DND-41 (cell line): Measurements from ENCODE around the gene TSPEAR.
"Not testable (repeated sequence)": the region's sequence is repeated elsewhere in the genome, so short reads cannot be mapped to it uniquely, and the experiment has no call there.

Source experiments
- ATAC-seq: fragments of 200-7000 bp; cut with Tn5 transposase; 3 replicates; pipeline ENCODE4 v1.9.1; 2021; ENCODE audit warnings: low read depth; ENCODE audit not compliant: insufficient read depth
- DNase-seq: peaks from one replicate; pipeline ENCODE4 v3.0.0-alpha.2; 2020
- H2AFZ ChIP-seq: 2 replicates; pipeline ENCODE4 v1.6.0; 2012; ENCODE audit warnings: low read depth, low read length
- H3K27ac ChIP-seq: 2 replicates; pipeline ENCODE4 v1.5.1; 2012; ENCODE audit warnings: low read length, inconsistent platforms
- H3K27me3 ChIP-seq: fragments of 200-600 bp; sonication (generic); 2 replicates; pipeline ENCODE4 v1.6.0; 2012; ENCODE audit warnings: low read length, mild to moderate bottlenecking, inconsistent platforms; ENCODE audit not compliant: insufficient read depth, poor library complexity
- H3K36me3 ChIP-seq: 2 replicates; pipeline ENCODE4 v1.5.1; 2012; ENCODE audit warnings: low read length, inconsistent platforms; ENCODE audit not compliant: insufficient read depth
- H3K4me1 ChIP-seq: 2 replicates; pipeline ENCODE4 v1.5.1; 2012; ENCODE audit warnings: mild to moderate bottlenecking, low read length; ENCODE audit not compliant: insufficient read depth
- H3K4me2 ChIP-seq: 2 replicates; pipeline ENCODE4 v1.6.0; 2012; ENCODE audit warnings: mild to moderate bottlenecking, moderate library complexity, low read length, inconsistent platforms; ENCODE audit not compliant: insufficient read depth
- H3K4me3 ChIP-seq, 2 experiments: fragments of 200-600 bp in 1 of 2; shearing (Covaris generic) in 1 of 2; 2 replicates each; pipeline ENCODE4 v1.5.1; 2012 to 2016; ENCODE audit warnings: inconsistent platforms in 2 of 2, low read length in 2 of 2, mild to moderate bottlenecking in 2 of 2, low read depth in 1 of 2, moderate library complexity in 1 of 2
- H3K79me2 ChIP-seq: 2 replicates; pipeline ENCODE4 v1.6.0; 2012; ENCODE audit warnings: low read length, inconsistent platforms; ENCODE audit not compliant: insufficient read depth
- H3K9ac ChIP-seq: 2 replicates; pipeline ENCODE4 v1.6.0; 2012; ENCODE audit warnings: low read depth, mild to moderate bottlenecking, inconsistent platforms, low read length, moderate library complexity
- H3K9me3 ChIP-seq: 2 replicates; pipeline ENCODE4 v1.5.1; 2012; ENCODE audit warnings: low read length, moderate library complexity, mild to moderate bottlenecking, inconsistent platforms; ENCODE audit not compliant: insufficient read depth, severe bottlenecking
- H4K20me1 ChIP-seq: 2 replicates; pipeline ENCODE4 v1.6.0; 2012; ENCODE audit warnings: low read length; ENCODE audit not compliant: insufficient read depth
- EZH2 ChIP-seq: IDR thresholded peaks from 3 replicates; pipeline ENCODE4 v1.6.1; 2012; ENCODE audit warnings: borderline replicate concordance, low read depth, mild to moderate bottlenecking, moderate library complexity, low read length, inconsistent platforms; ENCODE audit not compliant: severe bottlenecking
- TF ChIP-seq, protein P1 (sequence below): IDR thresholded peaks from 2 replicates; pipeline ENCODE4 v1.5.1; 2012; ENCODE audit warnings: borderline replicate concordance, low read length, moderate library complexity, mild to moderate bottlenecking; ENCODE audit not compliant: poor library complexity, severe bottlenecking; ENCODE audit errors: extremely low read depth

TSPEAR gene

DNA sequence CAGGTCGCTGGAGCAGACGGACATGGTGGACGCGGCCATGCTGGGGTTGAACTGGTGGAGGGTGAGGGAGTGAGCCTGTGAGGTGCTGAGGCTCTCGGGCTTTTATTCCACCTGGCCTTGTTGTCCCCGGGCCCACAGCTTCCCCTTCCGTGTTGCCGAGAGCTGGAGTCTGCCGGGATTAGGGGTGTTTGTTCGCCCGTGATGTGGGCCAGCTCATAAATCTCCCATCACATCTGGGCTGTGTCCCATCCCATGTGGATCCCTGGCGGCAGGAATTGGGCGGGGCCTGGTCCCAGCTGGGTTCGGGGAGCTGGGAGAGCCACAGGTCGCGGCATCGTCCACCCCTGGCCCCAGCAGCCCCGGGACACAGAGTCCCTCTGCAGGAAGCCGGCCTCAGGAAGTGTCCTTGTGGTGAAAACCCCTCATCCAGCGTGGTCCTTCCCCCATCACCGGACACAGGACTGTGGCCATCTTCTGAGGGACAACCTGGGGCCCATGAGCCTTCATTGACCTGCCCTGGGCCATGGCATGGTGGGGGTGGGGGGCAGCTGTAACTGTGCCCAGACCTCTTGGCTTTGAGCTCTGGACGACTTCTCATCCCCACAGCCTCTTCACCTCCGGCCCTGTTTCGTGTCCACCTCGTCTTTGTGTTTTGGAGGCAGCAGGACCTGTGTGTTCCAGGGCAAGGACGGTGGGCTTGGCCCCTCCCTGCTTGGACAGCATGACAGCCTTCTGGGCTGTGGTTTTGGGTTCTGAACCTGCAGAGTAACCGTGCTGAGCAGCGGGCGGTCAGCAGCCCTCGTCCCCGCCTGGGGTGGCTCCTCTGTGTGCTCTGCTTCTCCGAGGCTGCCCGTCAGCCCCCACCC, 118.7 kb downstream of the TSPEAR start, which contains the start of gene KRTAP10-6:
Gene KRTAP10-6 (minus strand): TSS at position 60 of the 866 bp plus-strand sequence. CDS start 21 bp downstream, at position 39.
- H2AFZ ChIP-seq: no peak within 1 kb of the TSS
- ATAC-seq (no peak), DNase-seq (no peak)
- no peak within 1 kb of the TSS for H3K4me2 ChIP-seq
- H4K20me1 ChIP-seq: no peaks in the 10 kb centered on the region
- no peaks in the 10 kb centered on the region for H3K4me1 ChIP-seq
- H3K27me3 ChIP-seq: no peaks in the 10 kb centered on the region
- H3K36me3 ChIP-seq: no peaks in the 10 kb centered on the region
- no peak within 1 kb of the TSS for H3K27ac ChIP-seq
- no peaks in the 10 kb centered on the region for H3K9me3 ChIP-seq
- no peak within 1 kb of the TSS for H3K4me3 ChIP-seq
- H3K79me2 ChIP-seq: no peaks in the 10 kb centered on the region
- no peak within 1 kb of the TSS for H3K9ac ChIP-seq
- TF ChIP-seq EZH2: no peak

- ATAC-seq, H3K4me1 ChIP-seq, H3K27me3 ChIP-seq, H2AFZ ChIP-seq, H3K4me2 ChIP-seq, H3K79me2 ChIP-seq, H3K9me3 ChIP-seq, H3K9ac ChIP-seq, H3K4me3 ChIP-seq, H3K27ac ChIP-seq, H3K36me3 ChIP-seq, H4K20me1 ChIP-seq, DNase-seq: not testable (repeated sequence)
Observed at GRCh38 chr21:44591801-44592130, 119.6 kb downstream of the TSPEAR start.

GRCh38 chr21:44590897-44591800, 120.2 kb downstream of the TSPEAR start:
- not testable (repeated sequence) for H3K4me2 ChIP-seq, H3K9me3 ChIP-seq, ATAC-seq, H3K27me3 ChIP-seq, H3K27ac ChIP-seq, DNase-seq, H2AFZ ChIP-seq, H3K36me3 ChIP-seq, H3K9ac ChIP-seq, H3K4me1 ChIP-seq, H4K20me1 ChIP-seq, H3K4me3 ChIP-seq, H3K79me2 ChIP-seq

- no peak overlapping the region for H3K4me3 ChIP-seq
- H3K79me2 ChIP-seq: no peaks in the 10 kb centered on the region
- no peak overlapping the region for H3K9ac ChIP-seq
- H3K4me2 ChIP-seq: no peak overlapping the region
- DNase-seq: no peak
- no peak overlapping the region for H3K27ac ChIP-seq
- no peaks in the 10 kb centered on the region for H4K20me1 ChIP-seq
- H3K36me3 ChIP-seq: no peaks in the 10 kb centered on the region
- H3K9me3 ChIP-seq: no peaks in the 10 kb centered on the region
- TF ChIP-seq, protein P1, sequence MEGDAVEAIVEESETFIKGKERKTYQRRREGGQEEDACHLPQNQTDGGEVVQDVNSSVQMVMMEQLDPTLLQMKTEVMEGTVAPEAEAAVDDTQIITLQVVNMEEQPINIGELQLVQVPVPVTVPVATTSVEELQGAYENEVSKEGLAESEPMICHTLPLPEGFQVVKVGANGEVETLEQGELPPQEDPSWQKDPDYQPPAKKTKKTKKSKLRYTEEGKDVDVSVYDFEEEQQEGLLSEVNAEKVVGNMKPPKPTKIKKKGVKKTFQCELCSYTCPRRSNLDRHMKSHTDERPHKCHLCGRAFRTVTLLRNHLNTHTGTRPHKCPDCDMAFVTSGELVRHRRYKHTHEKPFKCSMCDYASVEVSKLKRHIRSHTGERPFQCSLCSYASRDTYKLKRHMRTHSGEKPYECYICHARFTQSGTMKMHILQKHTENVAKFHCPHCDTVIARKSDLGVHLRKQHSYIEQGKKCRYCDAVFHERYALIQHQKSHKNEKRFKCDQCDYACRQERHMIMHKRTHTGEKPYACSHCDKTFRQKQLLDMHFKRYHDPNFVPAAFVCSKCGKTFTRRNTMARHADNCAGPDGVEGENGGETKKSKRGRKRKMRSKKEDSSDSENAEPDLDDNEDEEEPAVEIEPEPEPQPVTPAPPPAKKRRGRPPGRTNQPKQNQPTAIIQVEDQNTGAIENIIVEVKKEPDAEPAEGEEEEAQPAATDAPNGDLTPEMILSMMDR: no peak
- TF ChIP-seq EZH2: no peak
- no peak for ATAC-seq
- H2AFZ ChIP-seq: no peak overlapping the region
- H3K27me3 ChIP-seq: peaks cover 6% of the 10 kb centered on the region
- no peaks in the 10 kb centered on the region for H3K4me1 ChIP-seq
Observed at GRCh38 chr21:44590311-44590721, 121.1 kb downstream of the TSPEAR start.
